Heart right ventricle (tissue), 16 donors: Measurements from ENCODE around the gene GNL2. TPM values are rescaled to one million over a fixed set of nuclear protein-coding genes. Genes with fewer than 3 reads are reported as not detected.

ENCODE experiments used
- ATAC-seq, 8 donors: fragments of 200-7000 bp; cut with Tn5 transposase; one replicate each; pipeline ENCODE4 v1.9.1; 2020; ENCODE audit warnings: mild to moderate bottlenecking in 8 of 8, moderate library complexity in 8 of 8, moderate number of reproducible peaks in 1 of 8
- DNase-seq, 2 donors: peaks; one replicate each; pipeline ENCODE4 v3.0.0-alpha.2; 2020
- H3K27ac ChIP-seq, 10 donors: fragments of 200-600 bp; sonication (generic) in 2 of 10; one replicate each; pipeline versions ENCODE4 v1.5.0 to v1.8.0; 2020 to 2022; ENCODE audit warnings: mild to moderate bottlenecking in 3 of 10
- H3K27me3 ChIP-seq, 7 donors: fragments of 200-600 bp; one replicate each; pipeline ENCODE4 v1.8.0; 2021 to 2022; ENCODE audit warnings: mild to moderate bottlenecking in 2 of 7
- H3K36me3 ChIP-seq, 9 donors: fragments of 200-600 bp; sonication (generic) in 1 of 9; one replicate each; pipeline versions ENCODE4 v1.5.0 to v1.8.0; 2020 to 2022; ENCODE audit warnings: mild to moderate bottlenecking in 2 of 9
- H3K4me1 ChIP-seq, 9 donors: fragments of 200-600 bp; sonication (generic) in 1 of 9; one replicate each; pipeline versions ENCODE4 v1.5.0 to v1.8.0; 2020 to 2022; ENCODE audit warnings: mild to moderate bottlenecking in 4 of 9
- H3K4me3 ChIP-seq, 10 donors: fragments of 200-600 bp; sonication (generic) in 2 of 10; one replicate each; pipeline versions ENCODE4 v1.5.0 to v1.8.0; 2020 to 2022; ENCODE audit warnings: mild to moderate bottlenecking in 7 of 10, moderate library complexity in 2 of 10
- H3K9me3 ChIP-seq, 11 donors: fragments of 200-600 bp in 10 of 11; sonication (generic) in 2 of 11; one replicate each; pipeline versions ENCODE4 v1.5.0 to v1.8.0; 2013 to 2022; ENCODE audit warnings: mild to moderate bottlenecking in 2 of 11, control low read depth in 1 of 11, moderate library complexity in 1 of 11
- WGBS, 2 donors: extraction: QIAGEN DNeasy Blood & Tissue Kit; methylation state at CpG; one replicate each; pipeline ENCODE4 v1.1.7; 2013; ENCODE audit warnings: inconsistent platforms in 1 of 2; 5-methylcytosine and 5-hydroxymethylcytosine counted together
- intact Hi-C, 10 donors: fragments of 100-400 bp; cut with DNase I; formaldehyde crosslinking; loops; one replicate each; pipeline versions ENCODE4 v1.11.1 to v1.14.2; 2022
- long read RNA-seq, 3 donors: library from polyadenylated mRNA; unstranded; transcript quantifications; one replicate each; pipeline ENCODE4 v2.0.0, GENCODE V29; 2020 to 2021
- polyA plus RNA-seq, 2 donors: library from polyadenylated mRNA; stranded (reverse); fragments of 200-250 nt; gene quantifications; one replicate each; pipeline ENCODE4 v1.2.3, GENCODE V29; 2013
- total RNA-seq, 10 donors: library from RNA; stranded (reverse); fragmentation: NEBNext Ultra II Directional in 3 of 10; extraction: Animal tissue kit (Norgen Biotek cat#: 25700) in 3 of 10; gene quantifications; one replicate each; pipeline versions ENCODE4 v1.2.1 to v1.2.4, GENCODE V29; 2021 to 2023
- TF ChIP-seq, protein P1 (sequence below), 9 donors: fragments of 200-600 bp; sonication (generic) in 2 of 9; IDR thresholded peaks; one replicate each; pipeline versions ENCODE4 v1.5.0 to v1.8.0; 2021 to 2022; ENCODE audit warnings: antibody characterized with exemption in 9 of 9, mild to moderate bottlenecking in 5 of 9, moderate library complexity in 1 of 9
- donor health status: Arrhythmogenic right ventricular cardiomyopathy.
- donor health status: ischemic (EF 13 %, LVEDD 7.1; RV severe dilation, severe dysfunction).
- donor health status: healthy with polysubstance abuse.
- donor health status: DM: no; HTN: yes; CAD: no.
- donor health status: DM: no; HTN: no; CAD: no.
- donor health status: ischemic (EF 25% LVEDD 6.9; RV normal size, moderate dysfunction).
- donor health status: ischemic (EF 25% LVEDD 5.7; RV mildly dilated, moderate dysfunction).
- donor health status: healthy.
- donor health status: DM: yes; HTN: yes; CAD: no.
- donor health status: Ischemic cardiomyopathy.
- donor health status: ischemic (EF 35%, LVEDD 5.7; RV mildly dilated, moderate dysfunction).
- donor health status: nonischemic (EF 11% LVEDD 7.7; RV severe dilation, severe dysfunction).
- donor health status: DM: yes; HTN: yes; CAD: no.
- donor health status: PGD.
- donor health status: ischemic (EF 29% LVEDD 5.4; RV normal size, mild dysfunction).
- donor health status: nonischemic (EF 23%, LVEDD 6.1; RV moderate dilation, normal function).

GNL2 gene
- 10 to 100 TPM; 20.2 to 35.4 (median 22.3) TPM for total RNA-seq
- polyA plus RNA-seq = 100 to 1,000 TPM in 1 of 2 donors, 10 to 100 TPM in 1; 41.5 to 196 TPM
- long read RNA-seq, donor 1, transcript GNL2-201 (16 exons, 2,334 nt) = major isoform, 14 of 17 reads
- long read RNA-seq, donor 1, partial matches to known transcripts = 3 of 17 reads
- long read RNA-seq, donor 1, other reads (novel, unspliced or antisense) = 0 of 17 reads
- long read RNA-seq, donor 2, transcript GNL2-201 (16 exons, 2,334 nt) = major isoform, 14 of 17 reads
- long read RNA-seq, donor 2, partial matches to known transcripts = 2 of 17 reads
- long read RNA-seq, donor 2, other reads (novel, unspliced or antisense) = 1 of 17 reads
- long read RNA-seq, donor 3, transcript GNL2-201 (16 exons, 2,334 nt) = major isoform, 36 of 47 reads
- long read RNA-seq, donor 3, partial matches to known transcripts = 11 of 47 reads
- long read RNA-seq, donor 3, other reads (novel, unspliced or antisense) = 0 of 47 reads

GRCh38 chr1:37595440-37596181 is at the start of gene GNL2:
Gene GNL2, minus strand, starts transcription at chr1:37595937. Its CDS starts 115 bp downstream, at chr1:37595822.
- DNase-seq = peak; percentile 97 to 99
- peak within 1 kb of the TSS; percentile 59 to 78 (median 70) for H3K4me3 ChIP-seq
- peak within 1 kb of the TSS; percentile 2 to 85 (median 76) for H3K27ac ChIP-seq
- intact Hi-C loops = loop anchor here in 4 of 10 donors (2.0 to 10.0 kb wide), 7 partner anchors 43 to 123 kb away; partner anchors contain the start of genes CDCA8 (in 2 of the 4), MEAF6 (in 2 of the 4), SNIP1 (in 1 of the 4) and ZC3H12A (in 1 of the 4)
- H3K4me1 ChIP-seq = peaks cover 6 to 28% (median 20%) of the 10 kb centered on the region in 9 donors
- peak; percentile 100 for ATAC-seq
- peaks cover 0 to 34% (median 21%) of the 10 kb centered on the region in 9 donors for H3K36me3 ChIP-seq
- TF ChIP-seq, protein P1, sequence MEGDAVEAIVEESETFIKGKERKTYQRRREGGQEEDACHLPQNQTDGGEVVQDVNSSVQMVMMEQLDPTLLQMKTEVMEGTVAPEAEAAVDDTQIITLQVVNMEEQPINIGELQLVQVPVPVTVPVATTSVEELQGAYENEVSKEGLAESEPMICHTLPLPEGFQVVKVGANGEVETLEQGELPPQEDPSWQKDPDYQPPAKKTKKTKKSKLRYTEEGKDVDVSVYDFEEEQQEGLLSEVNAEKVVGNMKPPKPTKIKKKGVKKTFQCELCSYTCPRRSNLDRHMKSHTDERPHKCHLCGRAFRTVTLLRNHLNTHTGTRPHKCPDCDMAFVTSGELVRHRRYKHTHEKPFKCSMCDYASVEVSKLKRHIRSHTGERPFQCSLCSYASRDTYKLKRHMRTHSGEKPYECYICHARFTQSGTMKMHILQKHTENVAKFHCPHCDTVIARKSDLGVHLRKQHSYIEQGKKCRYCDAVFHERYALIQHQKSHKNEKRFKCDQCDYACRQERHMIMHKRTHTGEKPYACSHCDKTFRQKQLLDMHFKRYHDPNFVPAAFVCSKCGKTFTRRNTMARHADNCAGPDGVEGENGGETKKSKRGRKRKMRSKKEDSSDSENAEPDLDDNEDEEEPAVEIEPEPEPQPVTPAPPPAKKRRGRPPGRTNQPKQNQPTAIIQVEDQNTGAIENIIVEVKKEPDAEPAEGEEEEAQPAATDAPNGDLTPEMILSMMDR (IDR thresholded peaks at IDR 0.05) = no peak
- H3K9me3 ChIP-seq = no peaks in the 10 kb centered on the region
- WGBS, 2 donors = 0% methylated on average over 50 to 51 of the region's 51 CpGs
- H3K27me3 ChIP-seq = no peaks in the 10 kb centered on the region

GRCh38 chr1:37641059-37641458 is 45.3 kb upstream of the GNL2 start:
- 91 to 98% methylated on average over 1 of the region's 1 CpG for WGBS, 2 donors

DNA sequence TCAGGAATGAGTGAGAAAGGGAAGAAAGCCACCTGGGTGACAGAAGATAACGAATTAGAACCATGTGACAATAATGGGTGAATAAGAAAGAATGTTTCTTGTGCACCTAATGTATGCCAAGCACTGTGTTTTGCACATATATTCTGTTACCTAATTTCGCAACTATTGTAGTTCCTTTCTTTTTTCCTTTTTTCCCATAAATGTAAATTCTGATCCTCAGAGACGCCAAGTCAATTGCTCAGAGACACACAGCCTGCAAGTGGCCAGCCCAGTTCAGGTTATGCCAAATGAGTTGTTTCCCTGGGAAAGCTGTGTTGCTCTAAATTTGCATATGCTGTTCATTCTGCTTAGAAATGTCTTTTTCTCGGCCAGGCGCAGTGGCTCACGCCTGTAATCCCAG is 40.7 kb upstream of the GNL2 start:
- H3K4me3 ChIP-seq = no peak overlapping the region
- H3K4me1 ChIP-seq = peaks cover 0 to 12% (median 5%) of the 10 kb centered on the region in 9 donors
- H3K27ac ChIP-seq = no peak overlapping the region
- peaks cover 0 to 11% (median 3%) of the 10 kb centered on the region in 11 donors for H3K9me3 ChIP-seq
- H3K27me3 ChIP-seq = peaks cover 8 to 88% (median 80%) of the 10 kb centered on the region in 7 donors
- no peaks in the 10 kb centered on the region for H3K36me3 ChIP-seq
- TF ChIP-seq, protein P1 (IDR thresholded peaks at IDR 0.05) = no peak
- 65 to 68% methylated on average over 6 of the region's 6 CpGs for WGBS, 2 donors
- DNase-seq (no peak), ATAC-seq (no peak)
- intact Hi-C loops = no loop called here

More at GRCh38 chr1:37641059-37641458, 45.3 kb upstream of the GNL2 start:
- TF ChIP-seq, protein P1 (IDR thresholded peaks at IDR 0.05) = no peak
- DNase-seq = no peak
- Histone ChIP-seq H3K27me3 (peaks cover 0 to 70% (median 56%) of the 10 kb centered on the region in 7 donors), H3K4me3 (no peak overlapping the region), H3K4me1 (no peaks in the 10 kb centered on the region), H3K9me3 (peaks cover 0 to 29% (median 9%) of the 10 kb centered on the region in 11 donors), H3K27ac (no peak overlapping the region), H3K36me3 (no peaks in the 10 kb centered on the region)
- intact Hi-C loops = no loop called here
- ATAC-seq = no peak
